ENCODE results near the gene CADPS2. TPM values are rescaled to one million over a fixed set of nuclear protein-coding genes. Genes with fewer than 3 reads are reported as not detected.

The CADPS2 gene
- total and polyA plus RNA-seq, 4 donors = 16.0 to 76.7 (median 27.7) TPM

DNA sequence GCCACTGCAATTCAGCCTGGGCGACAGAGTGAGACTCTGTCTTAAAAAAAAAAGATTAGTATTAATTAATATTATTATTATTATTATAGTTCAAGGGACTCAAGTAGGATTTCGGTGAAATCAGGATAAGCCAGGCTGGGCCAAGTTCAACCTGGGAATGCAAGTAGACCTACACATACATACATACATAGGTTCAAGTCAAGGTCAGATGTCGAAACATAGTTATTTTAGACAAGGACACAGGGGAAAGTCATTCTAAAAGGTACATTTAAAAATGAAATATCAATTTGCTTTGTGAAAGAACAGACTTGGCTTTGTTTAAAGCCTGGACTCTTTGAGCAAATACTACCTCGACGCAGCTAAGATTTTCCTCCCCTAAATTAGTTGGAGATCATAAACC, 336.7 kb downstream of the CADPS2 start:
- no peaks in the 10 kb centered on the region for H3K9me3 ChIP-seq (ENCODE audit: control insufficient read depth in 4 of 4, insufficient read depth in 3 of 4, low read length in 3 of 4)
- 89 to 91% methylated on average over 5 of the region's 5 CpGs for WGBS, 2 donors
- peaks cover 0 to 4% (median under 1%) of the 10 kb centered on the region in 4 donors for H3K36me3 ChIP-seq (ENCODE audit: control insufficient read depth in 4 of 4, insufficient read depth in 4 of 4, low read length in 4 of 4)
- no peak overlapping the region for H3K9ac ChIP-seq (ENCODE audit: insufficient read depth in 1 of 2, low read length in 2 of 2)
- no peak overlapping the region for H3K4me3 ChIP-seq
- peaks cover 0 to 4% (median 0%) of the 10 kb centered on the region in 5 donors for H3K4me1 ChIP-seq (ENCODE audit: control insufficient read depth in 5 of 5, insufficient read depth in 5 of 5, low read length in 5 of 5)
- no peak for DNase-seq
- no peak overlapping the region for H3K27ac ChIP-seq (ENCODE audit: low read depth in 1 of 2, low read length in 1 of 2)
- TF ChIP-seq CTCF (IDR thresholded peaks at IDR 0.05; ENCODE audit: control extremely low read depth, extremely low read depth) = no peak
- no peaks in the 10 kb centered on the region for H3K27me3 ChIP-seq (ENCODE audit: control insufficient read depth in 3 of 3, insufficient read depth in 3 of 3, low read length in 2 of 3)
- ATAC-seq (ENCODE audit: insufficient read depth, low FRiP score) = no peak

DNA sequence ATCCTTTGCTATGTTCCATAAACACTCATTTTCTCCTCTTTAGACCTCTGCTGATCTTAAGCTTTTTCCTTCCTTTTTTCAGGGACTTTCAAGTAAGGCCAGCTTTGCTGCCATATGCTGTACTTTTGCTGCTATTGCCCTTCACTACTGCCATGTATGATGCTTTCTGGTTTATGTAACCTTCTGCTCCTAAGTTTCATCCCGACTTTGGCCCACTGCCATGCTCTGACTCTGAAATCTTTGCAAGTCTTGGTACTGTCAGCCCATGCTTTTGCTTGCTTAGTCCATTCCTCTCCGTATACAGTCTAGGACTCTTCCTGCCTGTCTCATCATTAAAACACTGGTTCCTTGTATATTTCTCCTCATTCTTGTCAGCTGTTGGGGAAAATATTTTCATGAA, 339.8 kb downstream of the CADPS2 start:
- Histone ChIP-seq H3K36me3 (ENCODE audit: control insufficient read depth in 4 of 4, insufficient read depth in 4 of 4, low read length in 4 of 4) (peaks cover 0 to 4% (median 0%) of the 10 kb centered on the region in 4 donors), H3K4me3 (no peak overlapping the region), H3K4me1 (ENCODE audit: control insufficient read depth in 5 of 5, insufficient read depth in 5 of 5, low read length in 5 of 5) (peaks cover 0 to 23% (median 0%) of the 10 kb centered on the region in 5 donors), H3K27ac (ENCODE audit: low read depth in 1 of 2, low read length in 1 of 2) (no peak overlapping the region), H3K9me3 (ENCODE audit: control insufficient read depth in 4 of 4, insufficient read depth in 3 of 4, low read length in 3 of 4) (no peaks in the 10 kb centered on the region), H3K9ac (ENCODE audit: insufficient read depth in 1 of 2, low read length in 2 of 2) (no peak overlapping the region), H3K27me3 (ENCODE audit: control insufficient read depth in 3 of 3, insufficient read depth in 3 of 3, low read length in 2 of 3) (no peaks in the 10 kb centered on the region)
- ATAC-seq (ENCODE audit: insufficient read depth, low FRiP score) = no peak
- 79 to 84% methylated on average over 2 of the region's 2 CpGs for WGBS, 2 donors
- peak; percentile 38 to 60 (median 40) for DNase-seq
- TF ChIP-seq CTCF (IDR thresholded peaks at IDR 0.05; ENCODE audit: control extremely low read depth, extremely low read depth) = no peak

GRCh38 chr7:122544463-122544862, 341.8 kb downstream of the CADPS2 start:
- Histone ChIP-seq H3K27ac (ENCODE audit: low read depth in 1 of 2, low read length in 1 of 2) (no peak overlapping the region), H3K4me3 (no peak overlapping the region), H3K9ac (ENCODE audit: insufficient read depth in 1 of 2, low read length in 2 of 2) (no peak overlapping the region), H3K27me3 (ENCODE audit: control insufficient read depth in 3 of 3, insufficient read depth in 3 of 3, low read length in 2 of 3) (no peaks in the 10 kb centered on the region), H3K36me3 (ENCODE audit: control insufficient read depth in 4 of 4, insufficient read depth in 4 of 4, low read length in 4 of 4) (peaks cover 0 to 4% (median 0%) of the 10 kb centered on the region in 4 donors), H3K9me3 (ENCODE audit: control insufficient read depth in 4 of 4, insufficient read depth in 3 of 4, low read length in 3 of 4) (no peaks in the 10 kb centered on the region), H3K4me1 (ENCODE audit: control insufficient read depth in 5 of 5, insufficient read depth in 5 of 5, low read length in 5 of 5) (peaks cover 0 to 23% (median 0%) of the 10 kb centered on the region in 5 donors)
- no peak for ATAC-seq (ENCODE audit: insufficient read depth, low FRiP score)
- no peak for TF ChIP-seq CTCF (IDR thresholded peaks at IDR 0.05; ENCODE audit: control extremely low read depth, extremely low read depth)
- 69 to 72% methylated on average over 2 of the region's 2 CpGs for WGBS, 2 donors
- peak in 1 of 3 donors; percentile 6 for DNase-seq

- H3K4me3 ChIP-seq = no peak overlapping the region
- no peaks in the 10 kb centered on the region for H3K27me3 ChIP-seq (ENCODE audit: control insufficient read depth in 3 of 3, insufficient read depth in 3 of 3, low read length in 2 of 3)
- WGBS, 2 donors = 83 to 90% methylated on average over 2 of the region's 2 CpGs
- H3K27ac ChIP-seq (ENCODE audit: low read depth in 1 of 2, low read length in 1 of 2) = no peak overlapping the region
- peak in 2 of 3 donors; percentile 26 to 31 for DNase-seq
- TF ChIP-seq CTCF (IDR thresholded peaks at IDR 0.05; ENCODE audit: control extremely low read depth, extremely low read depth) = no peak
- no peak overlapping the region for H3K9ac ChIP-seq (ENCODE audit: insufficient read depth in 1 of 2, low read length in 2 of 2)
- no peaks in the 10 kb centered on the region for H3K9me3 ChIP-seq (ENCODE audit: control insufficient read depth in 4 of 4, insufficient read depth in 3 of 4, low read length in 3 of 4)
- peaks cover 0 to 4% (median 0%) of the 10 kb centered on the region in 4 donors for H3K36me3 ChIP-seq (ENCODE audit: control insufficient read depth in 4 of 4, insufficient read depth in 4 of 4, low read length in 4 of 4)
- no peak for ATAC-seq (ENCODE audit: insufficient read depth, low FRiP score)
- H3K4me1 ChIP-seq (ENCODE audit: control insufficient read depth in 5 of 5, insufficient read depth in 5 of 5, low read length in 5 of 5) = peaks cover 0 to 23% (median 0%) of the 10 kb centered on the region in 5 donors
Observed at GRCh38 chr7:122543891-122544290, 342.4 kb downstream of the CADPS2 start.

Data from lung (tissue), 12 donors.